DMS153 (cell line): ENCODE results near the gene ZNF592.

Source experiments
- DNase-seq: peaks from one replicate; lab custom pipeline; 2025; lab: John Stamatoyannopoulos, UW

The ZNF592 gene

DNA sequence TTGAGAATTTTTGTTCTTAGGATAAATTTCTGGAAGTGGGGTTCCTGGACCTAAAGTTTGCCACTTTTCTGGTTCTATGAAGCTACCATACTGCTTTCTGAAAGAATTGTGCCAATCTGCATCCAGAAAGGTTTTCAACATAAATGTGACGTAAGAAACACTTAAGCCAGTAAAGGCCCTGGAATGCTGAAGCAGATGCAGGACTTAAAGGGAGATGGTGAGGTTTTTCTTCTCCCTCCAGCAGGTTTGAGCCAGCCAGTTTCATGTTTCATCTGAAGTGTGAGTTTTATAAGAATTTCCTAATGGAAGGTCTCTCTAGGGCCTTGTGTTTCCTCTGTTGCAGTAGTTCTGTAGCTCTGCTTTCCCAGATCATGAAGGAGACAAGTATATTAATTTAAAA, 33.1 kb downstream of the ZNF592 start:
- DNase-seq = no peak

DNA sequence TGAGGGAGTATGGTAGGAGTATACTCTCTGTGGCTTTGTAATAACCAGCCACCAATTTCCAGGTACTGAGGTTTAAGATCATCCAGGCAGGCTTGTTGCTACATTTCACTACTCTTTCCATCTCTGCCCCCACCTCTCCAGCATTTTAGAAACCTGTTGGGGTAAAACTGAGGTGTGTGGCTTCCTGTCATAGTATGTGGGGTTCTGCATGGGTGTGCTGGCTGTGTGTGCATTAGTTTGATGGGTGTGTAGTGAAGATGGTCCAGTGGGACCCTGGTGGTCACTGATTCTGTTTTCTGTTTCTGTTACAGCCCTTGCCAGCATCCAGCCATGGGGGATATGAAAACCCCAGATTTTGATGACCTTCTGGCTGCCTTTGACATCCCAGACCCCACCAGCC, 34.0 kb downstream of the ZNF592 start:
- no peak for DNase-seq

DNA sequence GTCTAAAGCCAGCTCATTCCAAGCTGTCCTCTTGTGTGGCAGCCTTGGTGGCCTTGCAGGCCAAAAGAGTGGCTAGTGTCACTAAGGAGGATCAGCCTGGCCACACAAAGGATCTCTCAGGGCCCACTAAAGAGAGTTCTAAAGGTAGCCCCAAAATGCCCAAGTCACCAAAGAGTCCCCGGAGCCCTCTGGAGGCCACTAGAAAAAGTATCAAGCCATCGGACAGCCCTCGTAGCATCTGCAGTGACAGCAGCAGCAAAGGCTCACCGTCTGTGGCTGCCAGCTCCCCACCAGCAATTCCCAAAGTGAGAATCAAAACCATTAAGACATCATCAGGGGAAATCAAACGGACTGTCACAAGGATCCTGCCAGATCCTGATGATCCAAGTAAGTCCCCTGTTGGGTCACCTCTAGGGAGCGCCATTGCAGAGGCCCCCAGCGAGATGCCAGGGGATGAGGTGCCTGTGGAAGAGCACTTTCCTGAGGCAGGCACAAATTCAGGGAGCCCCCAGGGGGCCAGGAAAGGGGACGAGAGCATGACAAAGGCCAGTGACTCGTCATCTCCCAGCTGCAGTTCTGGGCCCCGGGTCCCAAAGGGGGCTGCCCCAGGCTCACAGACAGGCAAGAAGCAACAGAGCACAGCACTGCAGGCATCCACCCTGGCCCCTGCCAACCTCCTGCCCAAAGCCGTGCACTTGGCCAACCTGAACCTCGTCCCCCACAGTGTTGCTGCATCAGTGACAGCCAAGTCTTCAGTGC, 35.3 kb downstream of the ZNF592 start:
- no peak for DNase-seq

DNA sequence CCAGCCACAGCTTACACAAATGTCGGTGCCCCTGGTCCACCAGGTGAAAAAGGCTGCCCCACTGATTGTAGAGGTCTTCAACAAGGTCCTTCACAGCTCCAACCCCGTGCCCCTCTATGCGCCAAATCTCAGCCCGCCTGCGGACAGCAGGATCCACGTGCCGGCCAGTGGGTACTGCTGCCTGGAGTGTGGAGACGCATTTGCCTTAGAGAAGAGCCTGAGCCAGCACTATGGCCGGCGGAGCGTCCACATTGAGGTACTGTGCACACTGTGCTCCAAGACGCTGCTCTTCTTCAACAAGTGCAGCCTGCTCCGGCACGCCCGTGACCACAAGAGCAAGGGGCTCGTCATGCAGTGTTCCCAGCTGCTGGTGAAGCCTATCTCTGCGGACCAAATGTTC, 35.9 kb downstream of the ZNF592 start:
- no peak for DNase-seq

DNA sequence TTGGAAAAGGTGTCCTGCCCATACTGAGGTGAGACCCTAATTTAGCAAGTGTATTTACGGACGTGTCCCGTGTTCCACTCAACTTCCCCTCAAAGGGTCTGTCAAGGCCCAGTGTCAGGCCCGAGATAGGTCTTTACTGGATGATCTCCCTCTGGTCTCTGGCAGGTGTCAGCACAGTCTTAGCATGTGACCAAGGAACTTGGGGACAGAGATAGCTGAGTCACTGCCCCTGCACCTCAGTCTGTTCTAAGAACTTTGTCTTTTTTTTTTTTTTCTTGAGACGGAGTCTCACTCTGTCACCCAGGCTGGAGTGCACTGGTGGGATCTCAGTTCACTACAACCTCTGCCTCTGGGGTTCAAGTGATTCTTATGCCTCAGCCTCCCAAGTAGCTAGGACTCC, 36.7 kb downstream of the ZNF592 start:
- no peak for DNase-seq

DNA sequence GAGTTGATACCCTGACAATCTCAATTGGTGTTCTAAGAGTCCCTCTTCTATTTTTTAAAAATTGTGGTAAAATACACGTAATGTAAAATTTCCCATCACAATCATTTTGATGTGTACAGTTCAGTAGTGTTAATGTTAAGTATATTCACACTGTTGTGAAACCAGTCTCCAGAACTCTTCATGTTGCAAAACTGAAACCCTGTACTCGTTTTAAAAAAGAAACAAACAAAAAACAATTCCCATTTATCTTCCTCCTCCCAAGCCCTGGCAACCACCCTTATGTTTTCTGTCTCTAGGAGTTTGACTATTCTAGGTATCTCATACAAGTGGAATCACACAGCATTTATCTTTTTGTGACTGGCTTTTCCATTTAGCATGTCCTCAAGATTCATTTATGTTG, 40.1 kb downstream of the ZNF592 start:
- DNase-seq = no peak

DNA sequence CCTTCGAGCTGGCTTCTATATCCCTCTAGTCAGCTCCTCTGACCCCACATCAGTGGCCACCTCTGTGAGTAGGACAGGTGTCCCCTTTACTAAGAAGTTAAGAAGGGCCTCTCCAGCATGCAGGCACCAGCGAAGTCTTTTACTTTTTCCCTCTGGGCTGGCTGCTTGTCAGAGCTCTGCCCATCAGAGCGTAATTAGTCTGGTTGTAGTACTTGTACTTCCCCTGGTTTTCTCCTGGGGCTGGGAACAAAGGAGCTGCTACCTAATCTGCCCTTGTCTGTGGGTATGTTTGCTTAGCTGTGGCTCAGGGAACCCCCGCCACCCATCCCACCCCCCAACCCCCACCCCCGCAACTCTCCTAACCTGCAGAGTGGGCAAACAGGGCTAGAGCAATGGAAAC, 41.4 kb downstream of the ZNF592 start:
- no peak for DNase-seq

DNA sequence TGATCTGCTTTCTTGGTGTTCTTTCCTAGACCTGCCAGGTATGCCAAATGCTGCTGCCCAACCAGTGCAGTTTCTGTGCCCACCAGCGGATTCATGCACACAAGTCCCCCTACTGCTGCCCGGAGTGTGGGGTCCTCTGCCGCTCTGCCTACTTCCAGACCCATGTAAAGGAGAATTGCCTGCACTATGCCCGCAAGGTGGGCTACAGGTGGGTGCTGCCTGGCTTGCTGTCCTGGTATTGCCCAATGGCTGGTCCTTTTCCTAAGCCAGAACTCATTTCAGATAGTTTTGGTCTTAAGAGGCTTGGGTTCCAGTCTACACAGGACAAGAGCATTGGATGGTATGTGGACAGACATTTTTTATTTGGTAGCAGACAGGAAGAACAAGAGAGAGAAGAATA, 42.3 kb downstream of the ZNF592 start:
- DNase-seq = no peak

DNA sequence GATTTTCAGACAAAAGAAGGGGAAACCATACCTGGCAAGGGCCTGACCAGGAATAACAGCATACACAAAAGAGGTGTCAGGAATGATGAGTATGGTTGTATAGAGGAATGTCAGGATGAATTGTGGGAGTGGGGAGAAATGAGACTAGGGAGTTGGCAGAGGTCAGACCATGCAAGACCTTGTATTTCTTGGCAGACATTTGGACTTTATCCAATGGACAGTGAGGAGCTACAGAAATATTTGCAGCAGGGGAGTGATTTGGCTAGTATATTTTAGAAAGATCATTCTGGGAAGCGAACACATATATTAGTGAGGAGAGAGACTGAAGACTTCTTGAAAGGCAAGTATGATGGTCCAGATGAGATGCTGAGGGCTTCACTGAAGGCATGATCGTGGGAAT, 43.4 kb downstream of the ZNF592 start:
- DNase-seq = no peak

DNA sequence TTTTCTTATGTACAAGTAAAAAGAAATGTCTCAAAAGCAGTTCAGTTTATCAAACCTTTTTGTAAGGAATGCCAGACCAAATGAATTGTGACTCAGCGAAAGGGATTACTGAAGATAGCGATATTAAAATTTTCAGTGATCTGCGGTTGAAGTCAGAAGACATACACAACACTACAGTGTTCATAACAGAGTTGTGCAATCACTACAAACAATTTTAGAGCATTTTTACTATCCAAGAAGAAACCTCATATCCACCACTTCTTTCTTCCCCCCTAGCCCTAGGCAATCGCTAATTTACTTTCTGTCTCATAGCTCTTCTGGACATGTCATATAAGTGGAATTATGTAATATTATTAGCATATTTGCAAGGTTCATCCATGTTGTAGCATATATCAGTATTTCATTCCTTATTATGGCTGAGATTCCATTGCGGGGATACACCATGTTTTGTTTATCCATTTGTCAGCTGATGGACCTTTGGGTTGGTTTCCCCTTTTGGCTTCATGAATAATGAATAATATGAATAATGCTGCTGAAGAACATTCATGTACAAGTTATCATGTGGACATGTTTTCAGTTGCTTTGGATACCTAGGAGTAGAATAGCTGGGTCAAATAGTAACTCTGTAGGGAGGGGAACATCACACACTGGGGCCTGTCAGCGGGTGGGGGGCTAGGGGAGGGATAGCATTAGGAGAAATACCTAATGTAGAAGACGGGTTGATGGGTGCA, 45.2 kb downstream of the ZNF592 start:
- no peak for DNase-seq

DNA sequence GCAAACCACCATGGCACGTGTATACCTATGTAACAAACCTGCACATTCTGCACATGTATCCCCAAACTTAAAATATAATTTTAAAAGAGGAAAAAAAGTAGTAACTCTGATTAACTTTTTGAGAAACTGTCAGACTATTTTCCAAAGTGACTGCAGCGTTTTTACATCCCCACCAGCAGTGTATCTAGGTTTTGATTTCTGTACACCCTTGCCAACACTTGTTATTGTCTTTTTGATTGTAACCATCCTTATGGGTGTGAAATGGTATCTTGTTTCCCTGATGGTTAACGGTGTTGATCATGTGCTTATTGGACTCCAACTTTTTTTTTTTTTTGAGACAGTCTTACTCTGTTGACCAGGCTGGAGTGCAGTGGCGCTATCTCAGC, 45.8 kb downstream of the ZNF592 start:
- DNase-seq = no peak

DNA sequence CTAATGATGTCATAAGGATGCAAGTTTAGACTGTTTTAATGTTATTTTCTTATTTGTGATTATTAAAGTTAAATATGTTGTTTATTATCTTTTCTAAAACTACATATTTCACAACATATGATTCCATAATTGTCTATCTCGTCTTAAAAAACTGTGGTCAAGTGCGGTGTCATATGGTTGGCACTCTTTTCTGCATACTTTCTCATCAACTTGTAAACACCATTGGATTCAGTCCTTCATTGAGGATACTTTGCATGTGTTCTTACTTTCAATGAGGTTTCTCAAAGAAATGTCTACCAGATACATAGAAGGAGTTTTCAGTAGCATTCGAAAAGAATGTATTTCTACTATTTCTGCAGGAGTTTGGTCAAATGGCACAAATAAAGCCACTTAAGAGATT, 46.8 kb downstream of the ZNF592 start:
- DNase-seq = no peak

DNA sequence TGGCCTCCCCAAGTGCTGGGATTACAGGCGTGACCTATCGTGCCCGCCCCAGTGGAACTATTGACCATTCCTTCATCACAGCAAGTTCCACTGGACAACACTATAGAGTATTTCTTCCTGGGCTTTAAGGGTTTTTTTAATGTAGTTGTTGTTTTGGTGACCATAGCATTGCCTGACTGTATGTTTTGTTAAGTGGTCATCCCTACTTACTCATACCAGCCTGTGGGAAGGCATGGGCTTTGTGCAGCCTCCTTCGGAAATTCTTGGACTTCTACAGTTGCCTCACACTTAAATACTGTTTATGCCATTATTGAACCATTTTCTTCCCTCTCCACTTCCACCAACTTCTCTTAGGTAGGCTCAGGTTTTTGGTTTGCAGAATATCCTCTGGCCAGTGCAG, 48.8 kb downstream of the ZNF592 start:
- DNase-seq = no peak

DNA sequence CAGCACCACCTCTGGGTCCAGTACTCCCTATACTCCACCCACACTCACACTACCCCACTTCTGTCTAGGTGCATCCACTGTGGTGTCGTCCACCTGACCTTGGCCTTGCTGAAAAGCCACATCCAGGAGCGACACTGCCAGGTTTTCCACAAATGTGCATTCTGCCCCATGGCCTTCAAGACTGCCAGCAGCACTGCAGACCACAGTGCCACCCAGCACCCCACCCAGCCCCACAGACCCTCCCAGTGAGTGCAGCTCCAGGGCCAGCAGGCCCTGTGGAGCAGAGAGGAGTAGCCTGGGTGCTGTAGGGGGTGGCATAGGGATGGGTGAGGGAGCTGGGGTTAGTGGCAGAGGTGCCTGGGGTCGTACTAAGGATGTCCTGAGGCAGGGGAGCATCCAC, 49.4 kb downstream of the ZNF592 start:
- no peak for DNase-seq

DNA sequence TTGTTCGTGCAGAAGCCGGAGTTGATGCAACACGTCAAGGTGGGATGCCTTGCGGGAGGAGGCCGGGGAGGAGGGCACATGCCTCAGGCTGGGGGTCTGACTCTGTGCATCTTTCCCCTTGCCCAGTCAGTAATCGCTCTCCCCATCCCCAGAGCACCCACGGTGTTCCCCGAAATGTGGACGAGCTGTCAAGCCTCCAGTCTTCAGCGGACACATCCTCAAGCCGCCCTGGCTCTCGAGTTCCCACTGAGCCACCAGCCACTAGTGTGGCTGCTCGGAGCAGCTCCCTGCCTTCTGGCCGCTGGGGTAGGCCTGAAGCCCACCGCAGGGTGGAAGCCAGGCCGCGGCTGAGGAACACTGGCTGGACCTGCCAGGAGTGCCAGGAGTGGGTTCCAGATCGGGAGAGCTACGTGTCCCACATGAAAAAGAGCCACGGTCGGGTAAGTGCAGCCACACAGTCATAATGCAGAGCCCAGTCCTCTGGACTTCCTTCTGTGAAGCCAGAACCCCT, 50.1 kb downstream of the ZNF592 start:
- no peak for DNase-seq

DNA sequence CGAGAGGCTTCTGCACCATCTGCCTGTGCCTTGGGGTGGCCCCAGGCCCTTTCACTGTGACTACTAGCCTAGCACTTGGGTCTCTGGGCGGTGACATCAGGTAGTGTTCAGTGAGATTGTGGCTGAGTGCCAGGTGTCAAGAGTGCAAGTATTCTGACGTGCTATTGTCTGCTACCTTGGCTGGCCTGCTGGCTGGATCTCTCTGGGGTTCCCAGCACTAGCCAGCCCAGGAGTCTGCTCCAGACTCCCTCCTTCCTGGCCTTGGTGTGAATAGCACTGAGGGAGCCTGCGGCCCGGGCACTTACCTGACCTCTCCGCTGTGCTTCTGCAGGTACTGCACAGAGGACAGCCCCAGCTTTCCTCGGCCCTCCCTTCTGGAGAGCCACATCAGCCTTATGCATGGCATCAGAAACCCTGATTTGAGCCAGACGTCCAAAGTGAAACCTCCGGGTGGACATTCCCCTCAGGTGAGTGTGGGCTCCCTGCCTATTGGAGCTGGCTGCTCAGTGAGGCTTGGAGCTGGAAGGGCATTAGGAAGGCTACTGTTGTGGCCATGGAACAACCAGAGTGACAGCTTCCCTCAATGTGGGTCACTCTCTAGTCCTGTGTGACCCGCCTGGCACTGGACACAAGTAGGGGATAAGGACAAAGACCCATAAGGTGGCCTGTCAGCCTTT, 51.3 kb downstream of the ZNF592 start:
- DNase-seq = no peak

DNA sequence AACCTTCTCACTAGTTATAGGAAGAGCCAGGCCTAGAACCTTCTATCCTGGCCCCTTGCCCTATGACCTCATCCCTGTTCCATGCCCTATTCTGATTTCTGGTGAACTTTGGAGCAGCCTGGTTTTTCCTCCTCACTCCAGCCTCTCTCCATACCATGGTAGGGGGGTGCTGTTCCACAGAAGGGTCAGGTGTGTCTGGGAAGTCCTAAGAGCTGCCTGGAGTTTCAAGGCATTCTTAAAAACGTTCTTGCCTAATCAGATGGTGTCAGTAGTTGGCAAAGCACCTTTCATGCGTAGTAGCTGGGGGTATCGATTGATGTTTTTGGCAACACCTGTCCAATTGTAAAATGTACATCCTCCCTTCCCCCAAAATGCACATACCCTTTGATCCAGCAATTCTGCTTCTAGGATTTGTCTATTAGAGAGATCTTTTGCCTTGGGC, 52.0 kb downstream of the ZNF592 start:
- no peak for DNase-seq

DNA sequence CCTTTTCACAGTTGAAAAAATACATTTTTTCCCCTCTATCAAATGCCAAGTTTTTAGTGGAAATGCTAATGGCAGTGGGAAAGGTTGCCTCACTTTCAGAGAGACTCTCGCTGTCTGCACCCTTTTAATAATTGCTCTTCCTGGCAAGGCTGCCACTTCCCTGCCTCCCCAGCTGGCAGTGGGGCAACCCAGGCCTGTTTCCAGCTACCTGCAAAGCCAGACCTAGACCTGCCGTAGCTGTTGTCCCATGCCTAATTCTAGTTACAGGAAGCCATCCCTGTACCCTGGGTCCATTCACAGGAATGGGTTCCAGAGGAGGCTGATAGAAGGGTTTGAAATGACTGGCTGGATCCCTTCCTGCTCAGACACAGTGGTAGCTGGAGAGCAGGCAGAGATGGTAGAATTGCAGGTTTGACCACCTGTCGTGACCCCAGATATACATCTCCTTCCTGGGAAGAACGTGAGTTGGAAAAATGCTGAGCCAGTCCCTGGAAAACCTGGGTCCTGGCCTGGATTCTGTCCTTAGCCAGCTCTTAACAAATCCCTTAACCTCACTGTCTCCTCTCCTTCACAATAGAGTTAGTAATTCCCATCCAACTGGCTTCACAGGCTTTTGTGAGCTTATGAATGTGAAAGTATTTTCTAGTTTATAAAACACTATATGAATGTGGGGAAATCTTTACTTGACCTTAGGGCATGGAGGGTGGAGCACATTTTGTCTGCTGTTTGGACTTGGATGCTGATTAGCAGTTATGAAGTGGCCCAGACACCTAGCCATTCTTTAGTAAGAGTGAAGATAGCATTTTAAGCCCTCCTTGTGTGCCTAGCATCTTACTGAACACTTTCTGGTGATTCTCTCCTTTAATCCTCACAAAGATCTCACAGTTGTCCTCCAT, 55.9 kb downstream of the ZNF592 start:
- no peak for DNase-seq

DNA sequence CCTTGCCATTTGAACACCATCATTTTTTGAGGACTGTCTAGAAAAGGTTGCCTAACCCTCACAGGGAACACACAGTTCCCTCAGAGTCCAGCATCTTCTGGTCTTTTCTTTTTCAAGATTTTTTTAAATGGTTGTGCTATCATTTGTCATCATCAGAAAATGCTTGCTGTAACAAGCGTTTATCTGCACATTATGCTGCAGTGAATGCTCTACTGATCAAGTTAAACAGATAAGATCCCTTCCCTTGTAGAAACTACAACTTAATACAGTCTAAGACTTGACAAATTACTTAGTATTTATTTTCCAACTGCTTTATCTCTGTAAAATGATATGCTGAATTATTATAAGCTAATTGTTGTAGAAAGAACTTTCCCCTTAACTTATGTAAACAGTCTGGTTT, 56.8 kb downstream of the ZNF592 start:
- no peak for DNase-seq

DNA sequence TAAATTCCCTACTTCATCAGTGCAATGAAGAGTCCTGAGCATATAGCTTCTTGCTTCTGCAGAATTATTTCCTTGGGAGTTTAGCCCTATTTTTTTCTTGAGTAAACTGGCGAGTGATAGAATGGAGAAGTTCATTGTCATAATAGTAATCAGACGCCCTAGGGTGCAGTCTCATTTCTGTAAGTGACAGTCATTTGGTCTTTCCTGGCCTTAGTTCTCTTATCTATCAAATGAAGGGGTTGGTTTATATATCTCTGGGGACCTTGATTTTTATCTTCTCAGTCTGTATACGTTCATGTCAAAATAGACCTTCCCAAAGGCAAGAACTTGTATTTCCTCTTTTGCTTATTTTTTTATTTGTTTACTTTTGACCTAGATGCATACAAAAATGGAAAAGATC, 58.8 kb downstream of the ZNF592 start:
- DNase-seq = no peak

DNA sequence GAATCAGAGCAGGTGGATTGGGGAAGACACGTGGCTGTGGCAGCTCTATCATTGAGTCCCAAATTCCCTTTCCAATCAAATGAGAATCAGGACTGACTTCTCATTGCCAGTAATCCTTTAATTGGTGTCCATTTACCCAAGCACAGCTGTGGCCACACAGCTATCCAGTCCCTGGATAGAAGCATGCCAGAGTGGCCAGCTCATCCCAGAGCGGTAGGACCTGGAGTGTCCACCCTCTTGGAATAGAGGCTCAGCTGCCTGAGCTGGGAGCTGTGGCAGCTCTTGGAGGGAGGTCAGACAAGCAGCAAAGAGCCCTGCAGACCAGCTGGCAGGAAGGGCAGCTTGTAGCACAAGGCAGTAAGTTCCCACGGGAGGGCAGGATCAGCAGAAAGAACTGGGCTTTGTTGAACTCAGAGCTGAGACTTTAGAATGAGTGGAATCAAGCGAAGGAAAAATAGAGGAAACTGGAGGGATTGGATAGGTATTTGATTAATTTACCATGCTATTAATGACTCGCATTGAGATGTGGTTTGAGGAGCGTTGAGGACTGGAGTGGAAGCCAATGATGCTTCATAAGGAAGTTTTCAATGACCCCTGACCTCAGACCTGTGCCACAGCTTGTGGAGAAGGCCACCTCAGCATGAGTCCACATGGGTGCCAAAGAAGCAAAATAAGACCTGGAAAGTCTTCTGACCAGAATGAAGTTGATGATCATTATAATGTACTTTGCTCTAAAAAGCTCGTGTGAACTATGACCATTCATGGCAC, 61.9 kb downstream of the ZNF592 start:
- no peak for DNase-seq
